Esophagus squamous epithelium (tissue), 5 donors: Measurements from ENCODE around the gene AAMDC. TPM values are rescaled to one million over a fixed set of nuclear protein-coding genes. Genes with fewer than 3 reads are reported as not detected.

Experiments
- DNase-seq: peaks from one replicate; lab custom pipeline; 2025; lab: John Stamatoyannopoulos, UW
- H3K27ac ChIP-seq, 4 donors: fragments of 200-600 bp; sonication (generic); one replicate each; pipeline ENCODE4 v1.5.1; 2016 to 2019; ENCODE audit warnings: mild to moderate bottlenecking in 1 of 4
- H3K27me3 ChIP-seq, 4 donors: fragments of 200-600 bp; sonication (generic); 1 replicate in 3 of 4; 2 replicates in 1 of 4; pipeline versions ENCODE4 v1.5.1 to v1.6.0; 2017 to 2021; ENCODE audit warnings: antibody characterized with exemption in 1 of 4
- H3K36me3 ChIP-seq, 3 donors: fragments of 200-600 bp; sonication (generic); one replicate each; pipeline ENCODE4 v1.5.1; 2016 to 2019
- H3K4me1 ChIP-seq, 3 donors: fragments of 200-600 bp; sonication (generic); one replicate each; pipeline ENCODE4 v1.5.1; 2017 to 2019
- H3K4me3 ChIP-seq, 4 donors: fragments of 200-600 bp; sonication (generic); 1 replicate in 3 of 4; 2 replicates in 1 of 4; pipeline ENCODE4 v1.5.1; 2016 to 2019; ENCODE audit warnings: mild to moderate bottlenecking in 2 of 4, moderate library complexity in 1 of 4
- H3K9me3 ChIP-seq, 3 donors: fragments of 200-600 bp; sonication (generic); one replicate each; pipeline ENCODE4 v1.5.1; 2016 to 2019
- POLR2A ChIP-seq, 4 donors: fragments of 450-650 bp; IDR thresholded peaks; one replicate each; pipeline ENCODE4 v1.6.1; 2017; ENCODE audit warnings: antibody characterized with exemption in 4 of 4, mild to moderate bottlenecking in 4 of 4, moderate library complexity in 3 of 4
- WGBS, 2 donors: methylation state at CpG; one replicate each; pipeline ENCODE4 v1.1.5; 2018; 5-methylcytosine and 5-hydroxymethylcytosine counted together
- intact Hi-C: fragments of 100-400 bp; cut with DNase I; formaldehyde crosslinking; loops from one replicate; pipeline ENCODE4 v1.15.0; 2022
- total RNA-seq, 4 donors: library from RNA; depleted of rRNA; stranded (reverse); fragments of >200 nt; gene quantifications; one replicate each; pipeline ENCODE4 v1.1.0, GENCODE V29; 2016
- TF ChIP-seq, protein P1 (sequence below), 6 experiments: fragments of 450-650 bp in 4 of 6; fragments of 200-600 bp in 2 of 6; sonication (generic) in 2 of 6; IDR thresholded peaks; one replicate each; pipeline ENCODE4 v1.5.1; 2016 to 2019; ENCODE audit warnings: antibody characterized with exemption in 6 of 6, mild to moderate bottlenecking in 4 of 6, moderate library complexity in 4 of 6
- donor health status: DM: yes; HTN: yes; CAD: no.

AAMDC gene
- total RNA-seq, 4 donors from 2014 or later: 0.83 to 15.4 (median 2.2) TPM

DNA sequence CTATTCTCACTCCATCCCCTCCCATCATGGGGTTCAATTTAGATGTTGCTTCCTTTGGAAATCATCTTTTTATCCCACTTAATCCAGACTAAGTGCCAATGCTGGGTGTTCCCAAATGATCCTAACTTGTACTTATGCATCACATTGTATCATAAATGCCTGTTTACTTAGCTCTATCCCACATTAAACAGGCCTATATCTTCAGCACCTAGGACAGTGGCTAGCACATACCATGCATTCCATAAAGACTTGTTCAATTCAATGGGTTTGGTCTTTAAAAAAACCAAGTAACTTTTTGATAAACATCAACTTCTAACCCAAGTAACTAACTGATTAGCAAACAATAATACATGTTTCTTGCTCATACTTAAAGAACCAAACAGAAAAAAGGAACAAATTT lies 41.0 kb upstream of the AAMDC start:
- no peak for TF ChIP-seq POLR2A (IDR thresholded peaks at IDR 0.05)
- TF ChIP-seq, protein P1, sequence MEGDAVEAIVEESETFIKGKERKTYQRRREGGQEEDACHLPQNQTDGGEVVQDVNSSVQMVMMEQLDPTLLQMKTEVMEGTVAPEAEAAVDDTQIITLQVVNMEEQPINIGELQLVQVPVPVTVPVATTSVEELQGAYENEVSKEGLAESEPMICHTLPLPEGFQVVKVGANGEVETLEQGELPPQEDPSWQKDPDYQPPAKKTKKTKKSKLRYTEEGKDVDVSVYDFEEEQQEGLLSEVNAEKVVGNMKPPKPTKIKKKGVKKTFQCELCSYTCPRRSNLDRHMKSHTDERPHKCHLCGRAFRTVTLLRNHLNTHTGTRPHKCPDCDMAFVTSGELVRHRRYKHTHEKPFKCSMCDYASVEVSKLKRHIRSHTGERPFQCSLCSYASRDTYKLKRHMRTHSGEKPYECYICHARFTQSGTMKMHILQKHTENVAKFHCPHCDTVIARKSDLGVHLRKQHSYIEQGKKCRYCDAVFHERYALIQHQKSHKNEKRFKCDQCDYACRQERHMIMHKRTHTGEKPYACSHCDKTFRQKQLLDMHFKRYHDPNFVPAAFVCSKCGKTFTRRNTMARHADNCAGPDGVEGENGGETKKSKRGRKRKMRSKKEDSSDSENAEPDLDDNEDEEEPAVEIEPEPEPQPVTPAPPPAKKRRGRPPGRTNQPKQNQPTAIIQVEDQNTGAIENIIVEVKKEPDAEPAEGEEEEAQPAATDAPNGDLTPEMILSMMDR (IDR thresholded peaks at IDR 0.05): no peak
- DNase-seq: no peak
- Histone ChIP-seq H3K9me3 (no peaks in the 10 kb centered on the region), H3K4me3 (no peak overlapping the region), H3K36me3 (no peaks in the 10 kb centered on the region), H3K4me1 (no peaks in the 10 kb centered on the region), H3K27me3 (no peaks in the 10 kb centered on the region), H3K27ac (no peak overlapping the region)
- intact Hi-C loops: no loop called here

DNA sequence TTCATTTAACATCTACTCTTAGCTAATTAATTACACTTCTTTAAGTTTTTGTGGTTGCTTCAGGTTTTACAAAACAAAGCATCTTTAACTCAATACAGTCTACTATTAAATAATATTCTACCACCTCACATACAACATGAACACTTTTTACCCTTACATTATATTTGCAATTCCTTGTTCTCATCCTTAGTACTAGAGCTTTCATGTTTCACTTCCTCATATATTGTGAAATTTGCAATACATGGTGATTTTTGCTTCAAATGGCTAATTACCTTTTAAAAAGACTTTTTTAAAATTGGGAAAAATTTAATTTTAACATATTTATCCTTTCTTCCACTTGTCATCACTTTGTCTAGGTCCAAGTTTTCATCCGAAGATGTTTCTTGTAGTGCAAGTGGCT lies 37.9 kb upstream of the AAMDC start:
- Histone ChIP-seq H3K4me3 (no peak overlapping the region), H3K27me3 (no peaks in the 10 kb centered on the region), H3K27ac (no peak overlapping the region), H3K36me3 (no peaks in the 10 kb centered on the region), H3K4me1 (peaks cover 0 to 13% (median 0%) of the 10 kb centered on the region in 3 donors), H3K9me3 (no peaks in the 10 kb centered on the region)
- no peak for DNase-seq
- intact Hi-C loops: no loop called here
- 93 to 94% methylated on average over 1 of the region's 1 CpG for WGBS, 2 donors
- no peak for TF ChIP-seq POLR2A (IDR thresholded peaks at IDR 0.05)
- TF ChIP-seq, protein P1 (IDR thresholded peaks at IDR 0.05): no peak

- Histone ChIP-seq H3K4me1 (peaks cover 0 to 22% (median 0%) of the 10 kb centered on the region in 3 donors), H3K27ac (no peak overlapping the region), H3K36me3 (peaks cover 0 to 3% (median 0%) of the 10 kb centered on the region in 3 donors), H3K9me3 (no peaks in the 10 kb centered on the region), H3K4me3 (no peak overlapping the region), H3K27me3 (no peaks in the 10 kb centered on the region)
- intact Hi-C loops: no loop called here
- DNase-seq: no peak
- WGBS, 2 donors: 66 to 90% methylated on average over 3 of the region's 3 CpGs
- no peak for TF ChIP-seq POLR2A (IDR thresholded peaks at IDR 0.05)
- TF ChIP-seq, protein P1 (IDR thresholded peaks at IDR 0.05): no peak
Observed at GRCh38 chr11:77784572-77784971, 36.4 kb upstream of the AAMDC start.

- no peaks in the 10 kb centered on the region for H3K9me3 ChIP-seq
- no peak overlapping the region for H3K27ac ChIP-seq
- DNase-seq: no peak
- no peak overlapping the region for H3K4me3 ChIP-seq
- intact Hi-C loops: no loop called here
- TF ChIP-seq POLR2A (IDR thresholded peaks at IDR 0.05): no peak
- TF ChIP-seq, protein P1 (IDR thresholded peaks at IDR 0.05): no peak
- peaks cover 0 to 22% (median 0%) of the 10 kb centered on the region in 3 donors for H3K4me1 ChIP-seq
- peaks cover 0 to 17% (median 0%) of the 10 kb centered on the region in 3 donors for H3K36me3 ChIP-seq
- H3K27me3 ChIP-seq: no peaks in the 10 kb centered on the region
- 77 to 89% methylated on average over 3 to 9 of the region's 11 CpGs for WGBS, 2 donors
Observed at GRCh38 chr11:77789061-77789730, 31.7 kb upstream of the AAMDC start.

DNA sequence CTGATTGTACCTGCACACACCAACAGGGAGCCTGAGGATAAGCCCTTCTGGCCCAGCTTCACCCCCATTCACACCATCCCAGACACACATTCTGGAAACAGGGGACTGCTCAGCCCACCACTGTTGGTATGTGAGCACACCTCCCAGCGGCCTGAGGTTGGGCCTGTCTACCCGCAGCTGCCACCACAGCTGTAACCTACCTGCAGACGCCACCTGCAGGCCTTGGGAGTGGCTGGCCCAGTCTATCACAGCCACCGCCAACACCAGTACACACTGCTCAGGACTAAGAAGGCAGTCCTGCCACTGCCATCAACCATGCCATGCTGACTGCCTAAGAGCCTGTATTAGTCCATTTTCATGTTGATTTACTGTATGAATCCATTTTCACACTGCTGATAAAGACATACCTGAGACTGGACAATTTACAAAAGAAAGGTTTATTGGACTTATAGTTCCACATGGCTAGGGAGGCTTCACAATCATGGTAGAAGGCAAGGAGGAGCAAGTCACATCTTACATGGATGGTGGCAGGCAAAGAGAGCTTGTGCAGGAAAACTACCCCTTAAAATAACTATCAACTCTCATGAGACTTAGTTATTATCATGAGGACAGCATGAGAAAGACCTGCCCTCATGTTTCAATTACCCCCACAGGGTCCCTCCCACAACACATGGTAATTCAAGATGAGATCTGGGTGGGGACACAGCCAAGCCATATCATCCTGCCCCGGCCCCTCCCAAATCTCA lies 31.0 kb upstream of the AAMDC start:
- no peak for DNase-seq
- no peak overlapping the region for H3K4me3 ChIP-seq
- WGBS, 2 donors: 100% methylated on average over 2 to 5 of the region's 5 CpGs
- H3K4me1 ChIP-seq: peaks cover 0 to 22% (median 0%) of the 10 kb centered on the region in 3 donors
- H3K27ac ChIP-seq: no peak overlapping the region
- peaks cover 0 to 17% (median 0%) of the 10 kb centered on the region in 3 donors for H3K36me3 ChIP-seq
- intact Hi-C loops: no loop called here
- TF ChIP-seq, protein P1 (IDR thresholded peaks at IDR 0.05): no peak
- TF ChIP-seq POLR2A (IDR thresholded peaks at IDR 0.05): no peak
- H3K9me3 ChIP-seq: no peaks in the 10 kb centered on the region
- no peaks in the 10 kb centered on the region for H3K27me3 ChIP-seq
